ENCODE data around the gene MFSD11.
"Not testable (repeated sequence)": the region's sequence is repeated elsewhere in the genome, so short reads cannot be mapped to it uniquely, and the experiment has no call there.

MFSD11 gene

GRCh38 chr17:76737676-76738467 is at the start of gene MFSD11:
Gene MFSD11 (plus strand): TSS chr17:76738119. CDS start chr17:76738353, 234 bp downstream.
- peak; percentile 94 to 95 for DNase-seq (ENCODE audit: low read depth in 1 of 2, low spot score in 1 of 2)
- in situ Hi-C loops (cut with HindIII; ENCODE audit: low pct_unique_long_range_greater_than_20kb, low sequenced_read_pairs), result no loop called here

GRCh38 chr17:76688165-76688622 is 49.7 kb upstream of the MFSD11 start:
- in situ Hi-C loops (cut with HindIII; ENCODE audit: low pct_unique_long_range_greater_than_20kb, low sequenced_read_pairs), result no loop called here
- DNase-seq (ENCODE audit: low read depth in 1 of 2, low spot score in 1 of 2), result no peak
- TF ChIP-seq JUND (IDR thresholded peaks at IDR 0.05; ENCODE audit: low read depth), result no peak

More at GRCh38 chr17:76737676-76738467, at the start of gene MFSD11:
- 0 out of 2 replicates have a peak, but pooled peaks have one; percentile 12 for TF ChIP-seq JUND (IDR thresholded peaks at IDR 0.05; ENCODE audit: low read depth)

- TF ChIP-seq JUND (IDR thresholded peaks at IDR 0.05; ENCODE audit: low read depth), result no peak
- no peak for DNase-seq (ENCODE audit: low read depth in 1 of 2, low spot score in 1 of 2)
- in situ Hi-C loops (cut with HindIII; ENCODE audit: low pct_unique_long_range_greater_than_20kb, low sequenced_read_pairs), result no loop called here
Measured at GRCh38 chr17:76689859-76690258, 48.1 kb upstream of the MFSD11 start.

- in situ Hi-C loops (cut with HindIII; ENCODE audit: low pct_unique_long_range_greater_than_20kb, low sequenced_read_pairs), result no loop called here
- no peak for DNase-seq (ENCODE audit: low read depth in 1 of 2, low spot score in 1 of 2)
- TF ChIP-seq JUND (IDR thresholded peaks at IDR 0.05; ENCODE audit: low read depth), result no peak
Measured at GRCh38 chr17:76690596-76691280, 47.2 kb upstream of the MFSD11 start.

GRCh38 chr17:76691379-76692191 is 46.3 kb upstream of the MFSD11 start:
- no peak for DNase-seq (ENCODE audit: low read depth in 1 of 2, low spot score in 1 of 2)
- TF ChIP-seq JUND (IDR thresholded peaks at IDR 0.05; ENCODE audit: low read depth), result no peak
- in situ Hi-C loops (cut with HindIII; ENCODE audit: low pct_unique_long_range_greater_than_20kb, low sequenced_read_pairs), result no loop called here

- in situ Hi-C loops (cut with HindIII; ENCODE audit: low pct_unique_long_range_greater_than_20kb, low sequenced_read_pairs), result no loop called here
- no peak for TF ChIP-seq JUND (IDR thresholded peaks at IDR 0.05; ENCODE audit: low read depth)
- DNase-seq (ENCODE audit: low read depth in 1 of 2, low spot score in 1 of 2), result no peak
Measured at GRCh38 chr17:76695059-76695831, 42.7 kb upstream of the MFSD11 start.

- no peak for TF ChIP-seq JUND (IDR thresholded peaks at IDR 0.05; ENCODE audit: low read depth)
- in situ Hi-C loops (cut with HindIII; ENCODE audit: low pct_unique_long_range_greater_than_20kb, low sequenced_read_pairs), result no loop called here
- no peak for DNase-seq (ENCODE audit: low read depth in 1 of 2, low spot score in 1 of 2)
Measured at GRCh38 chr17:76696763-76697701, 40.9 kb upstream of the MFSD11 start.

GRCh38 chr17:76697702-76698465 is 40.0 kb upstream of the MFSD11 start:
- TF ChIP-seq JUND (IDR thresholded peaks at IDR 0.05; ENCODE audit: low read depth), result no peak
- DNase-seq (ENCODE audit: low read depth in 1 of 2, low spot score in 1 of 2), result no peak
- in situ Hi-C loops (cut with HindIII; ENCODE audit: low pct_unique_long_range_greater_than_20kb, low sequenced_read_pairs), result no loop called here

- DNase-seq (ENCODE audit: low read depth in 1 of 2, low spot score in 1 of 2); in situ Hi-C loops (cut with HindIII; ENCODE audit: low pct_unique_long_range_greater_than_20kb, low sequenced_read_pairs): not testable (repeated sequence)
Measured at GRCh38 chr17:76698466-76698977, 39.4 kb upstream of the MFSD11 start.

GRCh38 chr17:76700270-76700616 is 37.7 kb upstream of the MFSD11 start:
- in situ Hi-C loops (cut with HindIII; ENCODE audit: low pct_unique_long_range_greater_than_20kb, low sequenced_read_pairs), result no loop called here
- TF ChIP-seq JUND (IDR thresholded peaks at IDR 0.05; ENCODE audit: low read depth), result no peak
- DNase-seq (ENCODE audit: low read depth in 1 of 2, low spot score in 1 of 2), result no peak
